GM10847 (cell line): ENCODE measurements around the gene IGF2R.

Experiments
- POLR2A ChIP-seq: IDR thresholded peaks from 2 replicates; pipeline ENCODE4 v1.6.1; 2011; ENCODE audit not compliant: insufficient read length; ENCODE audit errors: extremely low read depth

The IGF2R gene

DNA sequence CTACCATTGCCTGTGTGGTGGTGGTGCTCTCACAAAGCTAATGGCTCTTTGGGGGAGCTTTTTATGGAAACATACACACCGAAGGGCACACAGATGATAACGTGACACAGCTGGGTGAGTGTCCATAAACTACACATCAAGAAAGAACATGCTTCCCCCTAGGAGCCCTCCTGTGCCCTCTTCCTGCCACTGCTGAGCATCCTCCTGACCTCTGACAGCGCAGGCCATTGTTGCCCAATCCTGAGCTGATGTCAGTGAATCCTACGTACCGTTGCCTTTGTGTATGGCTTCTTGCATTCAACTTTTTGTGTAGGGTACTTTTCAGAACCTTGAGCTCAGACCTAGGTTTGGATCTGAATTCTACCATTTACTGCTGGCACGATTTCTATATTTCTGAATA lies 86.9 kb downstream of the IGF2R start:
- no peak for TF ChIP-seq POLR2A

DNA sequence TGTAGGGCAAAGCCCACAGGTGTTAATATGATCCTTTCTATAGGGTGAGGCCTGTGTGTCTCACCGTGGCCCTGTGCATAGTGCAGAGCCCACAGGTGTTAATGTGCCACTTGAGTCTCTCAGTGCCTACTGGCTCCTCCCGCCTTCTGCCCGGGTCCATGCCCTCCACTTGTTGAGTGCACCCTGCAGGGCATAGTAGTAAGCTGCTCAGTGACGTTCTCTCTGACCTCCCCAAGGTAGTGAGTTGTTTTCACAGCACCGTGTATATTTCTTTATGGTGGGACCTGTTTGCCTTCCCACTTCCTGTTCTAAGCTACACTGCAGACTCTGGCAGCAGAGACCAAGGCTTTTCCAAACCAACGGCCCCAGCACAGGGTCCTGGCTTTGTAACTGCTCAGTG lies 88.2 kb downstream of the IGF2R start:
- no peak for TF ChIP-seq POLR2A

GRCh38 chr6:160058603-160059215 lies 89.8 kb downstream of the IGF2R start:
- no peak for TF ChIP-seq POLR2A

DNA sequence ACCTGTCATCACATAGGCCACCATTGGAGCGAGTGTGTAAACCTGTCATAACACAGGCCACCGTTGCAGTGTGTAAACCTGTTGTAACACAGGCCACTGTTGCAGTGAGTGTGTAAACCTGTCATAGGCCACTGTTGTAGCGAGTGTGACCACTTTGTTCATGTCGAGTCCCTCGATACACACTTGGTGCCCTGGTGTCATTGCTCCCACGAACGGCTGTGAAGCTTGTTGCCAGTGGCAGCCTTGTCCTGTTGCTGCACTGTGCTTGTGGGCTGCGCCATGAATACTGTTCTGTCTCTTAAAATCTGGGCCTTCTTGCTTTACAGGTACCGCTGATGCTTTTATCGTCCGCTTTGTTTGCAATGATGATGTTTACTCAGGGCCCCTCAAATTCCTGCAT lies 91.3 kb downstream of the IGF2R start:
- no peak for TF ChIP-seq POLR2A

GRCh38 chr6:160060920-160061447 lies 92.1 kb downstream of the IGF2R start:
- no peak for TF ChIP-seq POLR2A

DNA sequence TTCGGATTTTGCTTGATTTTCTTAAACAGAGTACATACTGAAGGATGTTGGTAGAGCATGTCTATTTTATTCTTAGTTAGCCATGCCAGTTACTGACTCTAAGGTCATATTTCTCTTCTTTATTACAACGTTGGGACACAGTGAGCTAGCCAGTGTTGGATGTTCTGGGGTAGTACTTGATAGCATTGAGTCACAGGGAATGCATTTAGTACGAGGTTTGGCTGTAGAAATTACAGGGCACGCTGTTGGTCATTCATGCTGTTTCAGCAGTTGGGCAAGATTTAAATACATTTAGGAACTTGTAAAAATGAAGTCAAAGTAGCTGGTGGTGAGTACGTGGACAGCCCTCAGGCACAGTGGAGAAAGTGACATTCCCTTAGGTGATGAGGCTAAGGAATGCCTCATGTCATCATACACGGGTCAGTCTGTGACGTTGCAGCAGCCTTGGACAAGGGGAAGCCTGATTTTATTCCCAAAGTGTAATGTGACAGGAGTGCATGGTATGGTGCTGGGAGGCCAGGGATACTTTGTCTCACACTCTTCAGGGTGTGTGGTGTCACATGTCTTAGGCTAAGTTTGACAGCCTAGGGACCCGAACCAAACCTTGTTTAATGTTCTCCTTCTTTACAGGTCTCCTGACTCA lies 95.0 kb downstream of the IGF2R start:
- TF ChIP-seq POLR2A, result no peak

- TF ChIP-seq POLR2A, result no peak
Measured at GRCh38 chr6:160065200-160065599, 96.3 kb downstream of the IGF2R start.

GRCh38 chr6:160067564-160067963 lies 98.7 kb downstream of the IGF2R start:
- TF ChIP-seq POLR2A, result no peak

DNA sequence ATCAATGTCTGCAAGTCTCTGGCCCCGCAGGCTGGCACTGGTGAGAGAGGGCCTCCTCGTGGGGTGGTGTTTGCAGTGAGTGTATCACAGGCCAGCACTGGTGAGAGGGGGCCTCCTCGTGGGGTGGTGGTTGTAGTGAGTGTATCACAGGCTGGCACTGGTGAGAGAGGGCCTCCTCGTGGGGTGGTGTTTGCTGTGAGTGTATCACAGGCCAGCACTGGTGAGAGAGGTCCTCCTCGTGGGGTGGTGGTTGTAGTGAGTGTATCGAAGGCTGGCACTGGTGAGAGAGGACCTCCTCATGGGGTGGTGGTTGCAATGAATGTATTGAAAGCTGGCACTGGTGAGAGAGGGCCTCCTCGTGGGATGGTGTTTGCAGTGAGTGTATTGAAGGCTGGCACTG lies 99.5 kb downstream of the IGF2R start:
- no peak for TF ChIP-seq POLR2A

GRCh38 chr6:160069050-160069454 lies 100.2 kb downstream of the IGF2R start:
- no peak for TF ChIP-seq POLR2A

- no peak for TF ChIP-seq POLR2A
Measured at GRCh38 chr6:160069459-160069858, 100.6 kb downstream of the IGF2R start.

- no peak for TF ChIP-seq POLR2A
Measured at GRCh38 chr6:160070427-160070826, 101.5 kb downstream of the IGF2R start.

GRCh38 chr6:160070831-160071230 lies 101.9 kb downstream of the IGF2R start:
- TF ChIP-seq POLR2A, result no peak

- no peak for TF ChIP-seq POLR2A
Measured at GRCh38 chr6:160071805-160072690, 103.2 kb downstream of the IGF2R start.

GRCh38 chr6:160073272-160073671 lies 104.4 kb downstream of the IGF2R start:
- no peak for TF ChIP-seq POLR2A

DNA sequence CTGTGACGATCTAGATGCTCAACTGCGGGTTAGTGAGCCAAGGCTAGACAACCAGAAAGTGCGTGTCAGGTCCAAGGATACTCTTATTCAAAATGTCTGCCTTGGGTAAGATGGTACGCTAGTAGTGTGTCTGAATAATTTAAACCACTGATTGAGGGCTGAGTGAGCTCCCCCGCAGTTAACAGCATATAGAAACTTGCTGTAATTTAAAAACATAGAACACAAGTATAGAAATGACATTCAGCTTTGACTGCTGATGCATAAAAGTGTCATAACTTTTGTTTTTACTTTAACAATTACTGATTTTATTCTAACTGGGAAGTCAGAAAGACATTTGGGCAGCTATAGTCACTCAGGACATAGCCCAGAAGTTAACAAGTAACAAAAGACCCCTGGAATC lies 107.1 kb downstream of the IGF2R start:
- TF ChIP-seq POLR2A, result no peak
